B cell (primary cell): ENCODE data around the gene LRRC47. TPM values are rescaled to one million over a fixed set of nuclear protein-coding genes. Genes with fewer than 3 reads are reported as not detected.

Experiments
- ATAC-seq: fragments of 200-7000 bp; cut with Tn5 transposase; one replicate; pipeline ENCODE4 v1.10.0; 2021; ENCODE audit warnings: low read depth, mild to moderate bottlenecking, moderate number of reproducible peaks, moderate library complexity
- CTCF ChIA-PET: fragments of 350-600 bp; sonication (Branson Sonifier 250); formaldehyde crosslinking; loops from one replicate; lab custom pipeline; 2021; ENCODE audit warnings: antibody characterized with exemption, inconsistent platforms; lab: Charles Lee
- POLR2A ChIA-PET: fragments of 350-600 bp; sonication (Branson Sonifier 250); formaldehyde crosslinking; loops from one replicate; lab custom pipeline; 2021; ENCODE audit warnings: antibody characterized with exemption; lab: Charles Lee
- DNase-seq: peaks from one replicate; pipeline ENCODE4 v3.0.0; 2013
- H2AFZ ChIP-seq: 2 replicates; pipeline ENCODE4 v1.6.1; 2012; ENCODE audit warnings: mild to moderate bottlenecking, low read depth, low read length; ENCODE audit not compliant: insufficient read depth, poor library complexity, severe bottlenecking
- H3K27ac ChIP-seq, 2 donors: 1 replicate in 1 of 2; 2 replicates in 1 of 2; pipeline ENCODE4 v1.5.1; 2012 to 2013; ENCODE audit warnings: low read length in 2 of 2, mild to moderate bottlenecking in 2 of 2, moderate library complexity in 1 of 2
- H3K27me3 ChIP-seq, 4 experiments: fragments of 200-600 bp in 1 of 4; sonication (generic) in 1 of 4; replicated peaks in 1 of 4; 1 replicate in 2 of 4; 2 replicates in 2 of 4; pipeline versions ENCODE4 v1.6.1 to v1.7.0; 2013 to 2016; ENCODE audit warnings: low read length in 3 of 4, mild to moderate bottlenecking in 2 of 4, mixed read lengths in 1 of 4, moderate library complexity in 1 of 4; ENCODE audit not compliant: insufficient read depth in 4 of 4, control insufficient read depth in 3 of 4; ENCODE audit errors: control extremely low read depth in 1 of 4
- H3K36me3 ChIP-seq, 2 experiments: replicated peaks in 1 of 2; 1 replicate in 1 of 2; 2 replicates in 1 of 2; pipeline versions ENCODE4 v1.6.1 to v1.7.1; 2013; ENCODE audit warnings: low read length in 1 of 2; ENCODE audit not compliant: insufficient read depth in 2 of 2, control insufficient read depth in 1 of 2; ENCODE audit errors: control extremely low read depth in 1 of 2, extremely low read depth in 1 of 2
- H3K4me1 ChIP-seq, 2 donors: fragments of 200-600 bp in 1 of 2; sonication (generic) in 1 of 2; 1 replicate in 1 of 2; 2 replicates in 1 of 2; pipeline versions ENCODE4 v1.5.1 to v1.6.1; 2013 to 2017; ENCODE audit warnings: low read length in 2 of 2; ENCODE audit not compliant: control insufficient read depth in 2 of 2, insufficient read depth in 2 of 2
- H3K4me2 ChIP-seq: replicated peaks from 2 replicates; pipeline ENCODE3; 2012; ENCODE audit warnings: mild to moderate bottlenecking, low read depth, low read length; ENCODE audit not compliant: poor library complexity, severe bottlenecking
- H3K4me3 ChIP-seq, 5 experiments: fragments of 200-600 bp in 1 of 5; sonication (generic) in 1 of 5; 1 replicate in 3 of 5; 2 replicates in 2 of 5; pipeline versions ENCODE4 v1.5.1 to v1.7.0; 2011 to 2016; ENCODE audit warnings: low read length in 4 of 5, mild to moderate bottlenecking in 4 of 5, low read depth in 2 of 5, control low read depth in 1 of 5, moderate library complexity in 1 of 5; ENCODE audit not compliant: insufficient read depth in 1 of 5; ENCODE audit errors: control extremely low read depth in 1 of 5, extremely low read depth in 1 of 5
- H3K79me2 ChIP-seq: fragments of 200-600 bp; sonication (generic); one replicate; pipeline ENCODE4 v1.6.0; 2016; ENCODE audit warnings: low read length; ENCODE audit not compliant: control insufficient read depth, insufficient read depth
- H3K9ac ChIP-seq: fragments of 200-600 bp; sonication (generic); 2 replicates; pipeline ENCODE4 v1.6.1; 2017; ENCODE audit warnings: mild to moderate bottlenecking, low read length, moderate library complexity
- H3K9me3 ChIP-seq, 3 donors: one replicate each; pipeline versions ENCODE4 v1.6.1 to v1.7.1; 2013; ENCODE audit warnings: low read length in 2 of 3; ENCODE audit not compliant: control insufficient read depth in 2 of 3, insufficient read depth in 1 of 3; ENCODE audit errors: control extremely low read depth in 1 of 3
- H4K20me1 ChIP-seq: 2 replicates; pipeline ENCODE4 v1.6.0; 2012; ENCODE audit warnings: mild to moderate bottlenecking, low read length; ENCODE audit not compliant: insufficient read depth, control insufficient read depth, poor library complexity, severe bottlenecking
- H3K27ac Mint-ChIP-seq: one replicate; pipeline ENCODE4 v1.8.0; 2021; ENCODE audit warnings: mixed read lengths
- H3K27me3 Mint-ChIP-seq: one replicate; pipeline ENCODE4 v1.8.0; 2021; ENCODE audit warnings: mixed read lengths
- H3K4me1 Mint-ChIP-seq: one replicate; pipeline ENCODE4 v1.8.0; 2021; ENCODE audit warnings: mixed read lengths
- H3K4me3 Mint-ChIP-seq: one replicate; pipeline ENCODE4 v1.8.0; 2021; ENCODE audit warnings: mixed read lengths
- H3K9me3 Mint-ChIP-seq: one replicate; pipeline ENCODE4 v1.8.0; 2022; ENCODE audit warnings: mixed read lengths; ENCODE audit not compliant: insufficient read depth
- CTCF ChIP-seq: fragments of 200-600 bp; IDR thresholded peaks from one replicate; pipeline ENCODE4 v1.8.0; 2022; ENCODE audit warnings: antibody characterized with exemption, mild to moderate bottlenecking
- EZH2 ChIP-seq: IDR thresholded peaks from 2 replicates; pipeline ENCODE4 v1.6.1; 2012; ENCODE audit warnings: borderline replicate concordance, low read depth, mild to moderate bottlenecking, moderate library complexity, low read length; ENCODE audit not compliant: insufficient read depth, poor library complexity, severe bottlenecking
- WGBS: methylation state at CpG from one replicate; pipeline ENCODE4 v1.1.5; 2013; ENCODE audit warnings: missing lambda C conversion rate; ENCODE audit not compliant: insufficient coverage; 5-methylcytosine and 5-hydroxymethylcytosine counted together
- intact Hi-C: fragments of 100-400 bp; cut with micrococcal nuclease; formaldehyde crosslinking; loops from one replicate; pipeline ENCODE4 v1.10.0; 2022
- polyA plus RNA-seq: library from polyadenylated mRNA; depleted of rRNA; stranded (reverse); fragments of >200 nt; gene quantifications from 2 replicates; pipeline ENCODE4 v1.2.3, GENCODE V29; 2012
- total RNA-seq, 2 donors: library from RNA; stranded (reverse); fragments of 120-200 nt in 1 of 2; gene quantifications; 1 replicate in 1 of 2; 2 replicates in 1 of 2; pipeline versions ENCODE4 v1.2.3 to v1.2.4, GENCODE V29; 2013 to 2022

Gene LRRC47
- total and polyA plus RNA-seq, 2 donors (not counting 1 experiment from before 2014, with no cell fraction given) = 16.7 to 48.2 TPM

- ATAC-seq (no peak), DNase-seq (no peak)
- no peaks in the 10 kb centered on the region for H3K4me1 ChIP-seq
- H3K4me2 ChIP-seq = no peak overlapping the region
- ChIA-PET POLR2A (no interaction called here), CTCF (no interaction called here)
- no peak overlapping the region for H3K4me3 ChIP-seq
- intact Hi-C loops = no loop called here
- H4K20me1 ChIP-seq = peaks cover 27% of the 10 kb centered on the region
- H3K36me3 ChIP-seq = peaks cover 0 to 65% of the 10 kb centered on the region in 2 experiments
- H3K79me2 ChIP-seq = peaks cover 9% of the 10 kb centered on the region
- no peak overlapping the region for H2AFZ ChIP-seq
- H3K4me1 Mint-ChIP-seq = peaks cover 3% of the 10 kb centered on the region
- no peak overlapping the region for H3K4me3 Mint-ChIP-seq
- TF ChIP-seq CTCF = no peak
- no peak for TF ChIP-seq EZH2
- 93% methylated on average over 27 of the region's 30 CpGs for WGBS
- H3K27me3 ChIP-seq = no peaks in the 10 kb centered on the region
- H3K27ac Mint-ChIP-seq = no peak overlapping the region
- no peak overlapping the region for H3K27ac ChIP-seq
- no peaks in the 10 kb centered on the region for H3K9me3 ChIP-seq
- no peaks in the 10 kb centered on the region for H3K9me3 Mint-ChIP-seq
- no peaks in the 10 kb centered on the region for H3K27me3 Mint-ChIP-seq
- H3K9ac ChIP-seq = no peak overlapping the region
These were observed 12.4 kb downstream of the LRRC47 start for GRCh38 chr1:3783651-3784474.

GRCh38 chr1:3780901-3781300 lies 15.4 kb downstream of the LRRC47 start:
- no peak overlapping the region for H3K9ac ChIP-seq
- ATAC-seq (no peak), DNase-seq (no peak)
- H3K4me1 ChIP-seq = peaks cover 0 to 1% of the 10 kb centered on the region in 2 donors
- no peak overlapping the region for H3K4me3 ChIP-seq
- ChIA-PET CTCF (no interaction called here), POLR2A (no interaction called here)
- Mint-ChIP-seq H3K4me3 (no peak overlapping the region), H3K4me1 (peaks cover 3% of the 10 kb centered on the region), H3K9me3 (no peaks in the 10 kb centered on the region), H3K27me3 (no peaks in the 10 kb centered on the region), H3K27ac (no peak overlapping the region)
- intact Hi-C loops = no loop called here
- H3K79me2 ChIP-seq = no peaks in the 10 kb centered on the region
- over 99% methylated on average over 17 of the region's 21 CpGs for WGBS
- H3K27me3 ChIP-seq = no peaks in the 10 kb centered on the region
- H3K36me3 ChIP-seq = peaks cover 0 to 47% of the 10 kb centered on the region in 2 experiments
- H3K9me3 ChIP-seq = no peaks in the 10 kb centered on the region
- H3K27ac ChIP-seq = no peak overlapping the region
- no peak overlapping the region for H2AFZ ChIP-seq
- TF ChIP-seq CTCF (no peak), EZH2 (no peak)
- H3K4me2 ChIP-seq = no peak overlapping the region
- no peaks in the 10 kb centered on the region for H4K20me1 ChIP-seq
